ENCODE measurements around the gene ANKRD50.

The ANKRD50 gene, protein sequence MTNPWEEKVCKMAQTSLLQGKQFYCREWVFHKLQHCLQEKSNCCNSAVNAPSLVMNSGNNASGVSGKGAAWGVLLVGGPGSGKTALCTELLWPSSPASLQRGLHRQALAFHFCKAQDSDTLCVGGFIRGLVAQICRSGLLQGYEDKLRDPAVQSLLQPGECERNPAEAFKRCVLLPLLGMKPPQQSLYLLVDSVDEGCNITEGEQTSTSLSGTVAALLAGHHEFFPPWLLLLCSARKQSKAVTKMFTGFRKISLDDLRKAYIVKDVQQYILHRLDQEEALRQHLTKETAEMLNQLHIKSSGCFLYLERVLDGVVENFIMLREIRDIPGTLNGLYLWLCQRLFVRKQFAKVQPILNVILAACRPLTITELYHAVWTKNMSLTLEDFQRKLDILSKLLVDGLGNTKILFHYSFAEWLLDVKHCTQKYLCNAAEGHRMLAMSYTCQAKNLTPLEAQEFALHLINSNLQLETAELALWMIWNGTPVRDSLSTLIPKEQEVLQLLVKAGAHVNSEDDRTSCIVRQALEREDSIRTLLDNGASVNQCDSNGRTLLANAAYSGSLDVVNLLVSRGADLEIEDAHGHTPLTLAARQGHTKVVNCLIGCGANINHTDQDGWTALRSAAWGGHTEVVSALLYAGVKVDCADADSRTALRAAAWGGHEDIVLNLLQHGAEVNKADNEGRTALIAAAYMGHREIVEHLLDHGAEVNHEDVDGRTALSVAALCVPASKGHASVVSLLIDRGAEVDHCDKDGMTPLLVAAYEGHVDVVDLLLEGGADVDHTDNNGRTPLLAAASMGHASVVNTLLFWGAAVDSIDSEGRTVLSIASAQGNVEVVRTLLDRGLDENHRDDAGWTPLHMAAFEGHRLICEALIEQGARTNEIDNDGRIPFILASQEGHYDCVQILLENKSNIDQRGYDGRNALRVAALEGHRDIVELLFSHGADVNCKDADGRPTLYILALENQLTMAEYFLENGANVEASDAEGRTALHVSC (N-terminal part only)

DNA sequence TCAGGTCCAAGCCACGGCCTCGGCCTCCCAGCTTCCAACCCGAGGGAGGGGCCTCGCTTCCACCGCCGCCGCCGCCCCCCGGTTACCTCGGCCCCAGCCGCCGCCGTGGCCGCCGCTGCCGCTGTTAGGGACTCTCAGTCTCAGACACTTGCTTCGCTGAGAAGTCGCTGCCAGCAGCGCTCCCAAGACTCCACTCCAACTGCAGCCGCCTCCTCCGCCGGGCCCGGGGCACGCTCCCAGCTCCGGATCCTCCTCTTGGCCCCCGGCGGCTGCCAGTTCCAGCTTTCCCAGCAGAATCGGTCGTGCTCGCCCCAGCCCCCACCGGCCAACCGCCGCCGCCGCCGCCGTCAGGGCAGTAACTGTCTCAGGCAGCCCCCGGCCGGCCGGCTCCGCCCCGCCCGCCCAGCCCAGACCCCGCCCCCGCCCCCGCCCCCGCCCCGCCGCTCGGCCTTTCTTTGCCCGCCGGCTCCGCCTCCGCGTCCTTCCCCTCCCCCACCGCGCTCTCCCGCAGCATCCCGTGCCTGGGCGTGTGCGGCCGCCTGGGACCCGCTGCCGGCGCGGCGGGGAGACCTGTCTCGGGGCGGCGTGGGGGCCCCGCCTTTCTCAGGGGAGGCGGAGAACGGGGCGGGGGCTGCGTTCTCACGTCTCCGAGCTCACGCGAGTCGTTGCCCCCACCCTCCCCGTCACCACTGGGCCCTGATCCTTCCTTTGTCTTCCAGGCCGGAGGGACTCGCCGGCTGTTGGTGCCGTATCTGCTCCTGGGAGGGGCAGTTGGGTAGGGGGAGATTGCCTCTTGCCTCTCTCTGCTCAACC, at the start of gene ANKRD50:
Gene ANKRD50 (minus strand): TSS at position 361 of the 813 bp plus-strand sequence. CDS start 2,221 bp downstream, outside the sequence.
- DNase-seq, result peak; percentile 11 to 17 (median 15)

DNA sequence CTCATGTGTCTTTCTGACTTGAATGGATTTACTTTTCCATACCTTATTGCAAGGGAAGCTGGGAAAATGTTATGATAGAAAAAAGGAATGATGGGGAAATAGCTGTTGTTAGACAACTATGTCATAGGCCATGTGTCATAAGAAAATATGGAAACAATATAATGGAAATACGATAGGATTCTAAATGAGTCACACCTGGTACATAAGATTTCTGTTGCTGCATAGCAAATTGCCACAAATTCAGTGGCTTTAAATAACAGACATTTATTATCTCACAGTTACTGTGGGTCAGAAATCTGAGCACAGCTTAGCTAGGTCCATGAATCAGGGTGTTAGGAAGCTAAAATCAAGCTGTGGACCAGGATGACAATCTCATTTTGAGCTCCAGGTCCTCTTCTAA, 44.6 kb upstream of the ANKRD50 start:
- no peak for DNase-seq

DNA sequence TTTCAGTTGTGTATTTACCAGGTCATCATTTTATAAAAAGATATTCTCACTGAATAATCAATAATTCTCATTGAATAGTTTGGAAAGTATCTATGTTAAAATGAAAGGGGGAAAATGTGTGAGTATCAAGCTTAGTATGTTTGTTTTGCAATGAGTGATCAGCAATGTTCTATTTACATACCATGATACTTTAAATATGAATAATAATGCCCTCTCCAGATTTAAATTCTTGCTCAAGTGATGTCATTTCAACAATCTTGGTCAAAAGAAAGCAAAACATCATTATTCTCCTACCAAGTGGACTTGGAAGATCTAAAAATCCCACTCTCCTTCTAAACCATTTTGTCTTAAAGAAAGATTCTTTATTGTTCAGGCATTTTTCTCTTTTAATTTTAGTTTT, 42.1 kb upstream of the ANKRD50 start:
- no peak for DNase-seq

DNA sequence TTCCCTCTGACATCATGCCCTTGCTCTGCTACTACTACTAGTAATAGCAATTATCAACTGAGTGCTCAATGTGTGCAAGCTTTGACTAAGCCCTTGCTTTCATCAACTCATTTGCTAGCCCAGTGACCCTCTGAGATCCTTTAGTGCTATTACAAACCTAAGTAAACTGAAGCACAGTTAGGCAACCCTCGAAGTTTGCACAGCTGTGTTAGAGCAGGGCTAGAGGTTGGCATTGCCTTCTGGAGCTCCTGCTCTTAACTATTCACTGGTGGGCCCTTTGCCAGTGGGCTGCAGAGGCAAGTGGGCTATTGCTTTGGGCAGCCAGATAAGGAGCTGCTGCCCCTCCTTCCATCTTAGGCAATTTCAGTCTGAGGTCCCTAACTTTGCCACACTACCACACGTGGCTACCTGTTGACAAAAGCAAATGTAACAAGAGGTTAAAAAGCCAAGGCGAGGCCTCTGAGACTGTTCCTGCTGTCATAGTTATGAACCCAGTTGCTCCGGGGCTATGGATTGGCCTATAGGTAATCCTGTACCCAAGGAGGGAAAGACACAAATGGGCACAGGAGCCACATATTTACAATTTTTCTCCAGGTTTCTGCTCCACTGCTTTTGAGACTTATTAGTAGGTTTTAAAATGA, 41.5 kb upstream of the ANKRD50 start:
- DNase-seq, result no peak

DNA sequence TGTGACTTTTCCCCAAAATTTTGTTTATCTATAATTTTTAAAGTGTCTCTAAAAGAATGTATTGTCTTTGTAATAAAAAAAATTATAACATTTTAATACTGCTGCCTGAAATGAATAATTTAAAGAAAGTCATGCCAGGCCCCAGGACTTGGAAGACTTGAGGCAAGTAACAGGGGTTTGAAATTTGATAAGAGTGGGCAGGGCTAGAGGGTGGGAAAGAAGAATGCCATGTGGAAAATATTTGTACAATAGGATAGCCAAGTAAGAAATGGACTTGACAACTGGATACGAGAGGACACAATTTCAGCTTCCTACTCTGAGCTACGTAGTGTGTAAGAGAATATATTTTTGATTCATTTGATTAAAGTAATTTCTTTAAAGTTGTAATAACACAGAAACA, 36.9 kb upstream of the ANKRD50 start:
- no peak for DNase-seq

DNA sequence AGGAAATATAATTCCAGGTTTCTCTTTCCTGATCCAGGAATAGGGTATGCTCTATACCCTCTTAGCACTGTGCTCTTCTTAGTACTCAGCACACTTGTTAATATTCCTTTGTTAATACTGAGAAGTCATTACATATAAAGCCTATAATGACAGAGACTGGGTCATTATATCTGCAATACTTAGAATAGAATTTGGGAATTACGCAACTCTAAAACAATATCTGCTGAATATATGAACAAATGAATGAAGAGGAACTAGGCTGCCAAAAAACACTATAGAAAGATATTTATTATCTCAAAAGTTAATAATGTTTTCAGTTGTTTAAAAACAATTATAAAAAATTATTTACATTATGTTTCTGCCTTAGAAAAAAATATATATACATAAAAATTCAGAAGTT, 36.4 kb upstream of the ANKRD50 start:
- no peak for DNase-seq

DNA sequence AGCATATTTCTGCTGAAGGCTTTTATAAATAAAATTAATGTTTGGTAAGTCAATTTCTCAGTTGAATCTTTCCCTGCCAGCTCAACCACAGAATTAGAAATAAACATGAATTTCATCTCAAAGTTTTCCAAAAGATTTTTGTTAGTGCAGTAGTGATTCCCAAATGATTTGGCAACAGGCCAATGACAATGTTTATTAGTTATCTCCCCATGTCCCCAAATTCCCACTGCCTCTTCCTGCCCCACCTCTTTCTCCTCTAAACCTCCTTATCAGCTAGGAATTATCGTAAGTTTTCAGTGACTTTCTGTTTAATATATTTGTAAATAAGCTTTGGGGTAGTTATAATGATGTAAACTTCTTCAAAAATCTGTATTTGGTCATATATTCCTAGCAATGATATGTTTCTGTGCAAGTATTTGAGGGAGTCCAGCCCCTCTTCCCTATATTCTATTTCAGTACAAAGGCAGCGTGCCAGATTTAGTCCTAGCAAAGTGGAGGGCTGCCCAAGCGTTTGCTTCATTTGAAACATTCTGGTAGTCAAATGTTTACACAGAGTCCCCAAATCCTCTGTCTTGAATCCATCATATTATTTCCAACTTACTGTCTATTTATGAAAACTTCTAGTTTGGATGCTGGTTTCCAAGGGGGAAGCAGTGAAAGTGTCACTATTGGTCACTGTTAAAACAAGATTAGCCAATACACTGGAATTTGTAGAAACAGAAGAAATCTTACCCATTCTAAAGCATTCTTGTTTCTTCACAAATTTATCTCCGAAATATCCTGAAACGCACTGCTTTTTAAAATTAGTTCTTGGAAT, 33.7 kb upstream of the ANKRD50 start:
- DNase-seq, result no peak

DNA sequence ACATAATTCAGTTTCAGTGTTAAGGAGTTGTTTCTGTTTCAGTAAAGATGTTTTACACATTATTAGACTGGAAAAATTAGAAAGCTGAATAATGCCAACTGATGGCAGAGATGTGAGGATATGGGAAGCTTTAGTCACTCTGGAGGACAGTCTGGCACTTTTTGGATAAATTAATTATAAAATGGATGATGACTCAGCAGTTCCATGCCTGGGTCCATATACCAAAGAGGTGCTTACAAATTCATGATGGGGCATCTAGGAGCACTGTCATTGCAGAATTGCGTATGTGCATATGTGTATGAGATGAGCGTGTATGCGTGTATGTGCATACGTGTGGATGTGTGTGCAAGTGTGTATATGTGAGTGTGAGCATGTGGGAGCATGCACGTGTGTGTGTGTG, 31.2 kb upstream of the ANKRD50 start:
- no peak for DNase-seq

DNA sequence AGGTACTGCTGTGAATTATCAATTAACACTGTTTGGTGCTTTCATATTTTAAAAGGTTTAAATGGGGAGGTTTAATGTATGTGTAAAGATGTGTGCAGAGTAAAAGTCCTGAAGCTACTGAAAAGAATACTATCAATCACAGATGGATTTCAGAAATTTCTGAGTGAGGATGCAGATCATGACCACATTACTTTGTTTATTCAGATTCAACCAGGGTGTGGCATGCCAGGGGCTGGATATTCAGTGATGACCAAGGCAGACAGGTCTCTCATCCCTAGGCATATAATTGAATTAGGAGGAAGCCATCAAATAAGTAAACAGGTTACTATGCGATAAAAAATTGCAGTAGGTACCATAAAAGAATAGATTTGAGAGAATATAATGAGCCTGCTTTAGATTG, 28.0 kb upstream of the ANKRD50 start:
- no peak for DNase-seq

DNA sequence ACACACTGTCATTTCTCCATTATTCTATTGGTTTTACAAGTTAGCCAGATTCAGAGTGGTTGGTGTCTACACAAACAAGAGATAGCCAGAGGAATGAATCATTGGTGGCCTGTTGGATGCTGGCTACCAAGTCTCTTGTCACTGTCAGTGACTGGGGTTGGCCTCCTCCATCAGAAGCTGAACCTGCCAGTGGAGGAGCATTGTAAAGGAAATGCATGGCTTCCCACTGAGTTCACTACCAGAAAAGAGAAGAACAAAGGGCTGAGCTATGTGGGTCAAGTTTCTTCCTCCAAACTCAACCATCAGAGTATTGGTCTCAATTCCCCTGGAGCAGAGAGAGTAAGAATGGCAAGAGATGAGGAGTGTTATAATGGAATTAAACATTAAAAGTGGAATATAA, 26.5 kb upstream of the ANKRD50 start:
- DNase-seq, result no peak

DNA sequence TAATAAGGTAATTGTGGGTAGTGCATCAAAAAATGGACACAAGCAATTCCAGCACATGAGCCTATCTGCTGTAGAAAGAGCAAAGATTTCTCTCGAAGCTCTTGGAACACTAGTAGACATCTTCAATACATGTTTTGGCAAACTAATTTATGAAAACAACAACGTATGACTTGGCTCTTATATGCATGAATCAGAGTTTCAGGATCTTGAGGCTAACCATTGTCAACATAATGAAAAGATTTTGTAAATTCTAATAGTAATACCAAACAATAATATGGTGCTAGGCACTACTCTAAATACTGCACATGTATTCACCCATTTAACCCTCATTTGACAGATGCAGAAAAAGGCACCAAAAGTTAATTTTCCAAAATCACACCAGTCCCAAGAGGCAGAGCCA, 25.1 kb upstream of the ANKRD50 start:
- DNase-seq, result no peak

DNA sequence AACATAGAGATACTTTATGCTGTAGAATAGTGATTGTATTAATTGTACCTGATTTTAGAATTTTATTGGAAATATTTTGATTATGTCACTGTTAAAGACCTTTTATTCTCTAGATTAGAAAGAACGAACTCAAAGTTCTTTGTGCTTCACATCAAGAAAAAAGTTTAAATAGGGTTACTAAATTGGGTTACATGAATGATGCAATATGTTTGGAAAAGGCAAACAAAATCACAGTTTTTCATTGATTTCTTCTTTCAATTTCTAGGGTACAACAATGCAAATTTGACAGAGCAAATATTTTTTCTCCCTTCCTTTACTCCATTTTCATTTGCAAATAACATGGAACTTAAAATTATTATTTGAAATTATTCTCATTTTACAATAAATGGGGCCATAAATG, 24.0 kb upstream of the ANKRD50 start:
- DNase-seq, result no peak

DNA sequence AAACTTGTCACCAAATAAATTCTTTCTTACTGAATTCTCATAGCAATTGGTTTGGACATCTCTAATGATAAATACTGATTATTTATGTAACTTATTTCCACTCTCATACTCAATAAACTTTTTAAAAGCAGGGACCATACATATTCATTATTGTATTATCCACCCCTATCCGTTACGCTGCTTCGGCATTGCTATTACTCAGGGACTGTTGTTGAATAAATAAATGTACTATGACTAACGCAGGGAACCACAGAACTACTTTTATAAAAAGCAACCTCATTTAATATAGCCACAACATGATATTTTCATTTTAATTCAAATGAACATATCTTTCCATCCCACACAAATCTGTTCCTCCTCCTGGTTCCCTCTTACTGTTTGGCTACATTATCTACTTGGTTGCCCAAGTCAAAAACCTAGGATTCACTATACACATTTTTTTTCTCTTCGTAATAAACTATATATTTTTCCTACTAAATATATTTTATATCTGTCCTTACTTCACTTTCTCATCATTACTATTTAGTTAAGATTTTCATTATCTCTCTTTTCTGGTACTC, 14.9 kb upstream of the ANKRD50 start:
- no peak for DNase-seq

DNA sequence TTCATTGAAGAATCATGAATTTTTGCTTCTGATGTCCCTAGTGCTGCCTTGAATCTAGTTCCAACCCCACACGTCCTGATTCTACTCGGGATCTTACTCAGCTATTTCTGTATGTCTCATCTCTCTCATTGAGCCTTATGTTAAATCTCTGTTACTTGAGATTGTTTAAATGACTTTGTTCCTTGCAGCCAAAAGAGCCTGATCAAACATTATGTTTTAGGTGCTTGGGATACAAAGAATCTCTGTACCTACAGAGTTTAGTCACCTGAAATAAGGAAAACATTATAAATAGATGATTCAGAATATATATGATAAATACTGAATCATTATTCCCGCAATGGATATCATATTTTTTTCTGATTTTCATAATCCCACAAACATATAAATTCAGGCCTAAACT, 13.7 kb upstream of the ANKRD50 start:
- no peak for DNase-seq

DNA sequence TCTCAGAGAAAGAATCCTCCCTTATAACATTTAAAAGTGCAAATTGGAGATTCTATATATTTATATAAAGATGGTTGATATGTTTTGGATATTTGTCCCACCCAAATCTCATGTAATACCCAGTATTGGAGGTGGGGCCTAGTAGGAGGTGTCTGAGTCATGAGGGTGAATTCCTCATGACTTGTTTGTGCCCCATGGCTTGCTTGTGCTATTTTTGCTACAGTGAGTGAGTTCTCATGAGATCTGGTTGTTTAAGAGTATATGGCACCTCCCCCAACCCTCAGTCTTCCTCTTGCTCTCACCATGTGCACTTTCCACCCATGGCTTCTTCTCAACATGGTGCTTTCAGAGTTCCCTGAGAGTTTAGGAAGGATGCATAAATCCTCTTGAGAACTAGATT, 9.5 kb upstream of the ANKRD50 start:
- DNase-seq, result no peak

DNA sequence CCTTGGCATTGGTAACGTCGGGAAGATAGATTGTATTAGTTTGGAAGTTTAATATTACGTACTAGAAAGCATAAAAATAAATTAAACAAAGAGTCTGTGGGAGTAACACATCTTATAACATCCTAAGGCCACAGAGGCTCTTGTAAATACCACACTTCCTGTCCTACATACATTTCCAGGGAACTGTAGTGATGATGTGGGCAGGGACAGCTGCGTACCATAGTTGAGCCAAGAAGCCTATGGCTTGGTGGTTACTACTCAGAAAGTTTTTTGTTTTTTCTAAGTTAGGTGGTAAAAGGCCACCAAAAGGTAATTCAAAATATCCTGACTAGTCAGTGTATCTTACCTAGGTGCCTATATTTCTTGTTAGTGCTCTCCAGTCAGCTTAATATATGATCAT, 4.6 kb upstream of the ANKRD50 start:
- DNase-seq, result no peak

DNA sequence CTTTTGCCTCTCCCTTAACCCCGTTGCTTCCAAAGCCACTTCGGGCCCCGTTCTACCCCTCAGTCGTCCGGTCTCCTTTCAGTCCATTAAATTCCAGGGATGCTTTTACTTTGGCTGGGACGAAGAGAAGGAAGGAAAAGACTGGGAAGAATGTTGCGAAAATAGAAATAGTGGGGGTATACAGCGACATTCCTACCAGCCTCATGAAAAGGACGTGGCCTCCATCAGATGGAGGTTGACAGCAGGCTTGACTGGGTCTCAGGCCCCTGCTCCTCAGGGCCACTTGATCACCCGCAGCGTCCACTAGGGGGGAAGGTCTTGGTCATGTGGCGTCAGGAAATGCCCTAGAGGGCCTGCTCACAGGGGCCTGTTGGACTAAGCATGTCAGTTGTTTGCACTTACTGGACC, 657 bp upstream of the ANKRD50 start:
- DNase-seq, result peak in 1 of 4 experiments; percentile 0

DNA sequence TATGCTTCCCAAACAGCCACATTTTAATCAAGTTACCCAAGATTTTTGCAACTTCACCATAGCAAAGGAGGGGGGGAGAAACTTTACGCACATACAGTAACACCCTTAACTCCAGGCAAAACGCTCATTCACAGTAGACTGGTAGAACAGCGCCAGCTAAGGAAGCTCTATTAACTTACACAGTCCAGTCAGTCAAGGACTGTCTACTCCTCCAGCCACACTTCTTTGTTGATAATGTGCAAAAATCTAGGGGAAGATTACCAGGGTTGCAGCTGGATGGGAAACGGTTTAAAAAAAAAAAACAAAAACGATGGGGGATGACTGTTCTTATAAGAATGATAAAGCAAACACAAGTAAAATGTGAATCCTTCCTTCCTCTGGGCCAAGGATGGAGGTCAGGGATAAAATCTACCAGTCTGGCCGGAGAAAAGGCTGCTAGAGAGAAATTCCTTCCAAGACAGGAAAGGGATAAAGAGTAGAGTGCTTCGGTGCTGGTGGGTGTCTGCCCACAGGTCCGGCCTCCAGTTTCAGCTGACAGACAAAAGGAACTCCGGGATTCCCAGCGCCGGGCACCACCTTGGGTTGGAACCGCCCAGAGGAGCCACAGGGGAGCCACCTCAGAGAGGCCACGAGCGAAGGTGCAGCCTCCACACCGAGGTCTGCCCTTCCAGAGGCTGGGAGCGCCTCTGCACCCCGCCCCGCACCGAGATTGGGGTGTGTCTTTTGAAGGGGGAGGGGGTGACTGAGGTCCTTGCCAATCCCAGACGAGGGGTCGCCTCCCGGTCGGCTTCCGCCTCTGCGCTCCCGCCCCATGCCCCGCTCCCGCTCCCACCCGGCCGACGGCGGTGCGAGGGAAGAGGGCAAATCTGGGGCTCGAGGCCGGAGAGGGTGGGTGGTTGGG, 811 bp downstream of the ANKRD50 start:
- DNase-seq, result peak in 1 of 4 experiments; percentile 0

DNA sequence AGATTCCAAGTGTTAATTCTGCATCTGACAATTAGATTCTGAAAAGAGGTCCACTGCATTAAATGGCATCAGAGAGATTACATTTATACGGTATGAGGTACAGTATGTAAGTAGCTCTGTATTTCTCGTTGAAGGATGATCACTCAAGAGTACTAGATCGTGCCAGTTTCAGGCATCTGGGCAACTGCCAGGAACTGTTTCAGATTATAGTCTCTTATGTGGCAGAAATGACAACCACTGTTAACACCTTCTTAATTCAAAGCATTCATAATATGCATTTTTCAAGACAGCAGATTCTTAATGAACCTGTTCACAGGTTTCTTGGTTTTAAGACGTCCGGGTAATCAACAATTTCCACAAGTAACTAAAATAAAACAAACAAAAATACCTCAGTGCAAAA, 1.6 kb downstream of the ANKRD50 start:
- no peak for DNase-seq

Measured in activated CD4-positive, CD25-positive, alpha-beta regulatory T cell (primary cell).